ENCODE data around the gene ENTPD7. TPM values are rescaled to one million over a fixed set of nuclear protein-coding genes. Genes with fewer than 3 reads are reported as not detected.

Gene ENTPD7
- total and polyA plus RNA-seq, 4 donors, result 7.2 to 19.0 (median 12.6) TPM

- no peaks in the 10 kb centered on the region for H3K27me3 ChIP-seq (ENCODE audit: control insufficient read depth, insufficient read depth, low read length)
- H3K4me3 ChIP-seq (ENCODE audit: low read depth, low read length), result no peak overlapping the region
- DNase-seq (ENCODE audit: low read depth in 4 of 6, low spot score in 6 of 6), result no peak
- H3K27ac ChIP-seq (ENCODE audit: low read depth, low read length), result no peak overlapping the region
- peaks cover 11% of the 10 kb centered on the region for H3K36me3 ChIP-seq (ENCODE audit: control insufficient read depth, insufficient read depth, low read length)
- no peaks in the 10 kb centered on the region for H3K4me1 ChIP-seq (ENCODE audit: control insufficient read depth, insufficient read depth, low read length)
- no peaks in the 10 kb centered on the region for H3K9me3 ChIP-seq (ENCODE audit: control insufficient read depth, insufficient read depth, low read length)
- 93% methylated on average over 3 of the region's 4 CpGs for WGBS (ENCODE audit: insufficient coverage)
Measured at GRCh38 chr10:99681553-99681952, 22.2 kb downstream of the ENTPD7 start.

- DNase-seq (ENCODE audit: low read depth in 4 of 6, low spot score in 6 of 6), result no peak
- Histone ChIP-seq H3K36me3 (ENCODE audit: control insufficient read depth, insufficient read depth, low read length) (peaks cover 11% of the 10 kb centered on the region), H3K9me3 (ENCODE audit: control insufficient read depth, insufficient read depth, low read length) (no peaks in the 10 kb centered on the region), H3K27me3 (ENCODE audit: control insufficient read depth, insufficient read depth, low read length) (no peaks in the 10 kb centered on the region), H3K4me1 (ENCODE audit: control insufficient read depth, insufficient read depth, low read length) (no peaks in the 10 kb centered on the region), H3K4me3 (ENCODE audit: low read depth, low read length) (no peak overlapping the region), H3K27ac (ENCODE audit: low read depth, low read length) (no peak overlapping the region)
- WGBS (ENCODE audit: insufficient coverage), result no CpG with 5 or more reads among the region's 1 CpG
Measured at GRCh38 chr10:99682032-99682431, 22.7 kb downstream of the ENTPD7 start.

GRCh38 chr10:99682752-99683151 is 23.4 kb downstream of the ENTPD7 start:
- H3K27me3 ChIP-seq (ENCODE audit: control insufficient read depth, insufficient read depth, low read length), result no peaks in the 10 kb centered on the region
- WGBS (ENCODE audit: insufficient coverage), result no CpG with 5 or more reads among the region's 1 CpG
- H3K36me3 ChIP-seq (ENCODE audit: control insufficient read depth, insufficient read depth, low read length), result peaks cover 11% of the 10 kb centered on the region
- H3K4me3 ChIP-seq (ENCODE audit: low read depth, low read length), result no peak overlapping the region
- no peaks in the 10 kb centered on the region for H3K9me3 ChIP-seq (ENCODE audit: control insufficient read depth, insufficient read depth, low read length)
- H3K4me1 ChIP-seq (ENCODE audit: control insufficient read depth, insufficient read depth, low read length), result no peaks in the 10 kb centered on the region
- no peak for DNase-seq (ENCODE audit: low read depth in 4 of 6, low spot score in 6 of 6)
- H3K27ac ChIP-seq (ENCODE audit: low read depth, low read length), result no peak overlapping the region

GRCh38 chr10:99685597-99685967 is 26.3 kb downstream of the ENTPD7 start:
- 94% methylated on average over 1 of the region's 2 CpGs for WGBS (ENCODE audit: insufficient coverage)

GRCh38 chr10:99689461-99689860 is 30.2 kb downstream of the ENTPD7 start:
- Histone ChIP-seq H3K27ac (ENCODE audit: low read depth, low read length) (no peak overlapping the region), H3K4me1 (ENCODE audit: control insufficient read depth, insufficient read depth, low read length) (no peaks in the 10 kb centered on the region), H3K4me3 (ENCODE audit: low read depth, low read length) (no peak overlapping the region), H3K36me3 (ENCODE audit: control insufficient read depth, insufficient read depth, low read length) (peaks cover 8% of the 10 kb centered on the region), H3K9me3 (ENCODE audit: control insufficient read depth, insufficient read depth, low read length) (no peaks in the 10 kb centered on the region), H3K27me3 (ENCODE audit: control insufficient read depth, insufficient read depth, low read length) (no peaks in the 10 kb centered on the region)
- WGBS (ENCODE audit: insufficient coverage), result no CpG with 5 or more reads among the region's 1 CpG
- no peak for DNase-seq (ENCODE audit: low read depth in 4 of 6, low spot score in 6 of 6)

More at GRCh38 chr10:99685597-99685967, 26.3 kb downstream of the ENTPD7 start:
- no peaks in the 10 kb centered on the region for H3K27me3 ChIP-seq (ENCODE audit: control insufficient read depth, insufficient read depth, low read length)
- peaks cover 2% of the 10 kb centered on the region for H3K36me3 ChIP-seq (ENCODE audit: control insufficient read depth, insufficient read depth, low read length)
- H3K4me3 ChIP-seq (ENCODE audit: low read depth, low read length), result no peak overlapping the region
- H3K4me1 ChIP-seq (ENCODE audit: control insufficient read depth, insufficient read depth, low read length), result no peaks in the 10 kb centered on the region
- no peaks in the 10 kb centered on the region for H3K9me3 ChIP-seq (ENCODE audit: control insufficient read depth, insufficient read depth, low read length)
- H3K27ac ChIP-seq (ENCODE audit: low read depth, low read length), result no peak overlapping the region
- DNase-seq (ENCODE audit: low read depth in 4 of 6, low spot score in 6 of 6), result no peak

- Histone ChIP-seq H3K4me1 (ENCODE audit: control insufficient read depth, insufficient read depth, low read length) (no peaks in the 10 kb centered on the region), H3K36me3 (ENCODE audit: control insufficient read depth, insufficient read depth, low read length) (peaks cover 17% of the 10 kb centered on the region), H3K4me3 (ENCODE audit: low read depth, low read length) (no peak overlapping the region), H3K27ac (ENCODE audit: low read depth, low read length) (no peak overlapping the region), H3K9me3 (ENCODE audit: control insufficient read depth, insufficient read depth, low read length) (no peaks in the 10 kb centered on the region), H3K27me3 (ENCODE audit: control insufficient read depth, insufficient read depth, low read length) (no peaks in the 10 kb centered on the region)
- DNase-seq (ENCODE audit: low read depth in 4 of 6, low spot score in 6 of 6), result no peak
- 100% methylated on average over 2 of the region's 3 CpGs for WGBS (ENCODE audit: insufficient coverage)
Measured at GRCh38 chr10:99693933-99694583, 34.7 kb downstream of the ENTPD7 start.

- Histone ChIP-seq H3K27me3 (ENCODE audit: control insufficient read depth, insufficient read depth, low read length) (no peaks in the 10 kb centered on the region), H3K27ac (ENCODE audit: low read depth, low read length) (no peak overlapping the region), H3K4me3 (ENCODE audit: low read depth, low read length) (no peak overlapping the region), H3K36me3 (ENCODE audit: control insufficient read depth, insufficient read depth, low read length) (peaks cover 21% of the 10 kb centered on the region), H3K9me3 (ENCODE audit: control insufficient read depth, insufficient read depth, low read length) (no peaks in the 10 kb centered on the region), H3K4me1 (ENCODE audit: control insufficient read depth, insufficient read depth, low read length) (no peaks in the 10 kb centered on the region)
- WGBS (ENCODE audit: insufficient coverage), result 100% methylated on average over 1 of the region's 6 CpGs
- DNase-seq (ENCODE audit: low read depth in 4 of 6, low spot score in 6 of 6), result no peak
Measured at GRCh38 chr10:99695761-99696160, 36.5 kb downstream of the ENTPD7 start.

GRCh38 chr10:99698504-99699080 is 39.3 kb downstream of the ENTPD7 start:
- no peak overlapping the region for H3K4me3 ChIP-seq (ENCODE audit: low read depth, low read length)
- WGBS (ENCODE audit: insufficient coverage), result 84% methylated on average over 6 of the region's 8 CpGs
- H3K36me3 ChIP-seq (ENCODE audit: control insufficient read depth, insufficient read depth, low read length), result peaks cover 20% of the 10 kb centered on the region
- no peak for DNase-seq (ENCODE audit: low read depth in 4 of 6, low spot score in 6 of 6)
- no peaks in the 10 kb centered on the region for H3K27me3 ChIP-seq (ENCODE audit: control insufficient read depth, insufficient read depth, low read length)
- no peak overlapping the region for H3K27ac ChIP-seq (ENCODE audit: low read depth, low read length)
- H3K9me3 ChIP-seq (ENCODE audit: control insufficient read depth, insufficient read depth, low read length), result no peaks in the 10 kb centered on the region
- no peaks in the 10 kb centered on the region for H3K4me1 ChIP-seq (ENCODE audit: control insufficient read depth, insufficient read depth, low read length)

- peaks cover 28% of the 10 kb centered on the region for H3K36me3 ChIP-seq (ENCODE audit: control insufficient read depth, insufficient read depth, low read length)
- H3K27ac ChIP-seq (ENCODE audit: low read depth, low read length), result no peak overlapping the region
- H3K9me3 ChIP-seq (ENCODE audit: control insufficient read depth, insufficient read depth, low read length), result no peaks in the 10 kb centered on the region
- 86% methylated on average over 1 of the region's 4 CpGs for WGBS (ENCODE audit: insufficient coverage)
- H3K4me1 ChIP-seq (ENCODE audit: control insufficient read depth, insufficient read depth, low read length), result no peaks in the 10 kb centered on the region
- H3K4me3 ChIP-seq (ENCODE audit: low read depth, low read length), result no peak overlapping the region
- no peak for DNase-seq (ENCODE audit: low read depth in 4 of 6, low spot score in 6 of 6)
- H3K27me3 ChIP-seq (ENCODE audit: control insufficient read depth, insufficient read depth, low read length), result no peaks in the 10 kb centered on the region
Measured at GRCh38 chr10:99700649-99701048, 41.3 kb downstream of the ENTPD7 start.

GRCh38 chr10:99708428-99709012 is 49.2 kb downstream of the ENTPD7 start:
- Histone ChIP-seq H3K36me3 (ENCODE audit: control insufficient read depth, insufficient read depth, low read length) (peaks cover 21% of the 10 kb centered on the region), H3K27me3 (ENCODE audit: control insufficient read depth, insufficient read depth, low read length) (no peaks in the 10 kb centered on the region), H3K27ac (ENCODE audit: low read depth, low read length) (no peak overlapping the region), H3K9me3 (ENCODE audit: control insufficient read depth, insufficient read depth, low read length) (no peaks in the 10 kb centered on the region), H3K4me1 (ENCODE audit: control insufficient read depth, insufficient read depth, low read length) (no peaks in the 10 kb centered on the region), H3K4me3 (ENCODE audit: low read depth, low read length) (no peak overlapping the region)
- no peak for DNase-seq (ENCODE audit: low read depth in 4 of 6, low spot score in 6 of 6)
- no CpG with 5 or more reads among the region's 1 CpG for WGBS (ENCODE audit: insufficient coverage)
